Measurements from ENCODE around the gene SF3B1. TPM values are rescaled to one million over a fixed set of nuclear protein-coding genes. Genes with fewer than 3 reads are reported as not detected.
A peak's percentile ranks its signal among the peaks of the same experiment; 100 is the strongest.

The SF3B1 gene
- polyA plus RNA-seq, 2 of the 4 experiments (the other 2 are of a cell fraction), result 166 to 400 TPM

DNA sequence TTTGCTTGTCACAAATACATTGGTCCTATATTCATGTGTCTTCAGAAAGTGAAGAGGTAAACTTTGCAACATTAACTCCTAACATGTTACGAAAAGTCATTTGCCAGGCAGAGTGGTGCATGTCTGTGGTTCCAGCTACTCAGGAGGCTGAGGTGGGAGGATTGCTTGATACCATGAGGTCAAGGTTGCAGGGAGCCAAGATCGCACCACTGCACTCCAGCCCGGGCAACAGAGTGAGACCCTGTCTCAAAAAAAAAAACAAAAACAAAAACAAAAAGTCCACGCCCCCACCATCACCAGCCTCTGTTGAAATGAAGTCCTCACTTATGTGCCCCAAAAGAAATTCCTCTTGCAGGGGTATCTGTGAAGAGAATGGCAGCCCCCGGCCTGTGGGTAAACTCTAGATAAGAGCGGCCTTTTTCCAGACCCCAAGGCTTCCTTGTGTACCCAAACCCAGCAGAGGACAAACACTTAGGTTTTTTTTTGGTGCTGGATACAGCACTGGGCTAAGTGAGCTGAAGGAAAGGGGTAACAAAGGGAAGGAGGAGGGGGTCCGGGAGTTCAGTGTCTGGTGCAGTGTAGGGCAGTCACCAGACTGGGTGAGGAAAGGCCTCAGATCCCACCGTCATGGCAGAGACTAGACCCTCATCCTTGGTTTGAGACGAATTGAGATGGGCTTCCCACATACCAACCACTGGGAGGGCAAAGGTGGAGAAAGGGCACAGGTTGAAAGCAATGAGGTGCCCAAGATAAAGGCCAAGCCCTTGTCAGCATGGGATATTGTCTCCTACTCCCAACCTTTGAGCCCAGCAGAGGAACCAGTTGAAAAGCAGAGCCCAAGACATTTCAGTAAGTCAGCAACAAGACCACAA lies 45.6 kb upstream of the SF3B1 start:
- H3K27ac ChIP-seq, result no peak overlapping the region
- 94% methylated on average over 9 of the region's 9 CpGs for WGBS (ENCODE audit: missing lambda C conversion rate)
- ChIA-PET CTCF (no interaction called here), POLR2A (interaction anchor here (0.6 to 1.0 kb wide), 3 partner anchors 19 to 27 kb away, joined by 3 to 4 read pairs (median 3); partner anchors contain the start of genes COQ10B, HSPD1 and HSPE1)
- peaks cover 17% of the 10 kb centered on the region; the same call in 2 of the 3 replicates for H3K9me3 ChIP-seq
- no peak overlapping the region for H3K4me2 ChIP-seq
- TF ChIP-seq SMC3 (IDR thresholded peaks at IDR 0.05), result no peak
- TF ChIP-seq HEYL (CRISPR knock-in tag; IDR thresholded peaks at IDR 0.05), result no peak
- TF ChIP-seq RARB (CRISPR knock-in tag; IDR thresholded peaks at IDR 0.05), result no peak
- TF ChIP-seq, protein P1, sequence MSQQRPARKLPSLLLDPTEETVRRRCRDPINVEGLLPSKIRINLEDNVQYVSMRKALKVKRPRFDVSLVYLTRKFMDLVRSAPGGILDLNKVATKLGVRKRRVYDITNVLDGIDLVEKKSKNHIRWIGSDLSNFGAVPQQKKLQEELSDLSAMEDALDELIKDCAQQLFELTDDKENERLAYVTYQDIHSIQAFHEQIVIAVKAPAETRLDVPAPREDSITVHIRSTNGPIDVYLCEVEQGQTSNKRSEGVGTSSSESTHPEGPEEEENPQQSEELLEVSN (IDR thresholded peaks at IDR 0.05; ENCODE audit: borderline replicate concordance, low read depth), result no peak
- no peak for TF ChIP-seq EP300 (IDR thresholded peaks at IDR 0.05)
- TF ChIP-seq CHD4 (IDR thresholded peaks at IDR 0.05; ENCODE audit: borderline replicate concordance), result no peak
- no peak for TF ChIP-seq MAZ (IDR thresholded peaks at IDR 0.05; ENCODE audit: borderline replicate concordance, low read depth, low read length)
- no peak for TF ChIP-seq HOXB13 (CRISPR knock-in tag; IDR thresholded peaks at IDR 0.05; ENCODE audit: low read depth)
- TF ChIP-seq TFCP2L1 (CRISPR knock-in tag; IDR thresholded peaks at IDR 0.05), result no peak
- no peak for TF ChIP-seq KDM1A (IDR thresholded peaks at IDR 0.05; ENCODE audit: low read depth)
- no peak for TF ChIP-seq JUN (IDR thresholded peaks at IDR 0.05)
- no peak for TF ChIP-seq FOXS1 (CRISPR knock-in tag; IDR thresholded peaks at IDR 0.05)
- TF ChIP-seq CBX8 (IDR thresholded peaks at IDR 0.05), result no peak
- DNase-seq (ENCODE audit: low read depth in 1 of 2, low spot score in 1 of 2) (no peak), ATAC-seq (peak; percentile 31 to 44; a peak in 5 of 6 replicates), FAIRE-seq (no peak)
- H3K4me3 ChIP-seq, result no peak overlapping the region
- peaks cover 8% of the 10 kb centered on the region for H3K4me1 ChIP-seq

GRCh38 chr2:197477797-197478196 lies 43.0 kb upstream of the SF3B1 start:
- CTCF ChIA-PET, result no interaction called here
- Histone ChIP-seq H3K4me1 (peaks cover 8% of the 10 kb centered on the region), H3K4me3 (no peak overlapping the region), H3K4me2 (no peak overlapping the region), H3K27ac (no peak overlapping the region), H3K9me3 (no peaks in the 10 kb centered on the region)
- TF ChIP-seq, protein P2, sequence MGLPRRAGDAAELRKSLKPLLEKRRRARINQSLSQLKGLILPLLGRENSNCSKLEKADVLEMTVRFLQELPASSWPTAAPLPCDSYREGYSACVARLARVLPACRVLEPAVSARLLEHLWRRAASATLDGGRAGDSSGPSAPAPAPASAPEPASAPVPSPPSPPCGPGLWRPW (IDR thresholded peaks at IDR 0.05), result no peak
- TF ChIP-seq, protein P1 (IDR thresholded peaks at IDR 0.05; ENCODE audit: borderline replicate concordance, low read depth), result no peak
- TF ChIP-seq CHD4 (IDR thresholded peaks at IDR 0.05; ENCODE audit: borderline replicate concordance) (no peak), HOXB5 (CRISPR knock-in tag; IDR thresholded peaks at IDR 0.05) (no peak), ZC3H11A (IDR thresholded peaks at IDR 0.05) (no peak), MAFK (IDR thresholded peaks at IDR 0.05; ENCODE audit: partially characterized antibody) (no peak), NPAS2 (CRISPR knock-in tag; IDR thresholded peaks at IDR 0.05; ENCODE audit: borderline replicate concordance) (no peak), MAZ (IDR thresholded peaks at IDR 0.05; ENCODE audit: borderline replicate concordance, low read depth, low read length) (no peak), EP300 (IDR thresholded peaks at IDR 0.05) (no peak), USF2 (IDR thresholded peaks at IDR 0.05) (no peak), KDM1A (IDR thresholded peaks at IDR 0.05; ENCODE audit: low read depth) (no peak), ZFP36 (IDR thresholded peaks at IDR 0.05; ENCODE audit: borderline replicate concordance, partially characterized antibody) (no peak), SMC3 (IDR thresholded peaks at IDR 0.05) (no peak), EHF (CRISPR knock-in tag; IDR thresholded peaks at IDR 0.05) (no peak), HMGXB4 (CRISPR knock-in tag; IDR thresholded peaks at IDR 0.05; ENCODE audit: borderline replicate concordance) (no peak), HDAC2 (IDR thresholded peaks at IDR 0.05) (no peak), CHD2 (IDR thresholded peaks at IDR 0.05; ENCODE audit: low read length, partially characterized antibody) (no peak)
- no peak for FAIRE-seq
- no peak for DNase-seq (ENCODE audit: low read depth in 1 of 2, low spot score in 1 of 2)
- ATAC-seq, result no peak
- POLR2A ChIA-PET, result interaction anchor here (0.5 kb wide), 1 partner anchor 16 kb away, joined by 3 read pairs; no protein-coding TSS in a partner anchor
- 91% methylated on average over 3 of the region's 3 CpGs for WGBS (ENCODE audit: missing lambda C conversion rate)

Measured in A549 (cell line).